GM18511 (cell line): ENCODE measurements around the gene ENAH.

Experiments used
- ATAC-seq: cut with Tn5 transposase; IDR thresholded peaks from one replicate; pipeline ENCODE4 v1.9.1; 2021; ENCODE audit warnings: mild to moderate bottlenecking, moderate library complexity; ENCODE audit not compliant: unreplicated experiment

ENAH gene

GRCh38 chr1:225508538-225509375, 144.2 kb downstream of the ENAH start:
- ATAC-seq: no peak

GRCh38 chr1:225506727-225507126, 146.2 kb downstream of the ENAH start:
- no peak for ATAC-seq

- no peak for ATAC-seq
Measured at GRCh38 chr1:225504776-225505175, 148.1 kb downstream of the ENAH start.

GRCh38 chr1:225500624-225501192, 152.2 kb downstream of the ENAH start:
- ATAC-seq: no peak

- no peak for ATAC-seq
Measured at GRCh38 chr1:225498549-225499136, 154.3 kb downstream of the ENAH start.

GRCh38 chr1:225494789-225495359, 158.0 kb downstream of the ENAH start:
- ATAC-seq: no peak

- no peak for ATAC-seq
Measured at GRCh38 chr1:225493591-225494246, 159.2 kb downstream of the ENAH start.

- no peak for ATAC-seq
Measured at GRCh38 chr1:225488676-225489075, 164.2 kb downstream of the ENAH start.

- ATAC-seq: no peak
Measured at GRCh38 chr1:225486856-225487255, 166.1 kb downstream of the ENAH start.

GRCh38 chr1:225485991-225486530, 166.9 kb downstream of the ENAH start:
- no peak for ATAC-seq

GRCh38 chr1:225485226-225485625, 167.7 kb downstream of the ENAH start:
- ATAC-seq: no peak

GRCh38 chr1:225484657-225485214, 168.2 kb downstream of the ENAH start:
- ATAC-seq: no peak

GRCh38 chr1:225483818-225484656, 168.9 kb downstream of the ENAH start:
- ATAC-seq: no peak

GRCh38 chr1:225482421-225482950, 170.4 kb downstream of the ENAH start:
- ATAC-seq: no peak

GRCh38 chr1:225481738-225482137, 171.2 kb downstream of the ENAH start:
- ATAC-seq: no peak

- ATAC-seq: peak; percentile 80
Measured at GRCh38 chr1:225480825-225481434, 172.0 kb downstream of the ENAH start.

GRCh38 chr1:225479996-225480720, 172.8 kb downstream of the ENAH start:
- no peak for ATAC-seq

- ATAC-seq: no peak
Measured at GRCh38 chr1:225479341-225479740, 173.6 kb downstream of the ENAH start.
